Heart left ventricle (tissue), 13 donors: Measurements from ENCODE around the gene XXYLT1.

Experiments used
- POLR2A ChIP-seq, 2 donors: fragments of 450-650 bp; IDR thresholded peaks; one replicate each; pipeline ENCODE4 v1.6.1; 2017; ENCODE audit warnings: antibody characterized with exemption in 2 of 2, mild to moderate bottlenecking in 2 of 2, moderate library complexity in 2 of 2
- TF ChIP-seq, protein P1 (sequence below), 12 donors: fragments of 200-600 bp; sonication (generic) in 4 of 12; IDR thresholded peaks; one replicate each; pipeline versions ENCODE4 v1.5.0 to v1.8.0; 2018 to 2022; ENCODE audit warnings: antibody characterized with exemption in 12 of 12, mild to moderate bottlenecking in 5 of 12
- donor health status: ischemic (EF 13 %, LVEDD 7.1; RV severe dilation, severe dysfunction).
- donor health status: DM: no; HTN: yes; CAD: no.
- donor health status: DM: no; HTN: no; CAD: no.
- donor health status: ischemic (EF 25% LVEDD 6.9; RV normal size, moderate dysfunction).
- donor health status: ischemic (EF 25% LVEDD 5.7; RV mildly dilated, moderate dysfunction).
- donor health status: ischemic (EF 35%, LVEDD 5.7; RV mildly dilated, moderate dysfunction).
- donor health status: nonischemic (EF 11% LVEDD 7.7; RV severe dilation, severe dysfunction).
- donor health status: DM: yes; HTN: yes; CAD: no.
- donor health status: PGD.
- donor health status: ischemic (EF 29% LVEDD 5.4; RV normal size, mild dysfunction).
- donor health status: nonischemic (EF 23%, LVEDD 6.1; RV moderate dilation, normal function).

DNA sequence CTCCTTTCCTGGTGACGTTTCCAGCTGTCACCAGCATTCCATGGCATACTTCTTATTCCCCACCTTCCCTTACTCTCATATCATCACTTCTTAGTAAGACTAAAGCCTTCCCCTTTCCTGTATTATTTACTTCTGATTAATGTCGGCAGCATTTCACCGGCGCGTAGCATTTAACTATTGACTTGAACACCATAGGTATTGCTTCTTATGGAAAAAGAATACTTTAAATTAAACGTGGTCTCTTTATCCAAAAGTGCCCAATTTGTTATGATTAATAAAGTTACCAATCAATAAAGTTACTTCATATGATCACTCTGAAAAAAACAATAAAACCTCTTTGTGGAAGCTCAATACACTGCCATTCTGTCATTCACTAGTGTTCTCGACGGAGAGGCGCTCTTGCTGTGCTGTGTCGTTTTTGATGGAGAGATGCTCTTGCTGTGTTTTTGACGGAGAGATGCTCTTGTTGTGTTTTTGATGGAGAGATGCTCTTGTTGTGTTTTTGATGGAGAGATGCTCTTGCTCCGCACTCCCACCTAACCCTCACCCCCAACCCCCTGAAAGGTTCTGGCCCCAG lies 165.0 kb downstream of the XXYLT1 start:
- TF ChIP-seq, protein P1, sequence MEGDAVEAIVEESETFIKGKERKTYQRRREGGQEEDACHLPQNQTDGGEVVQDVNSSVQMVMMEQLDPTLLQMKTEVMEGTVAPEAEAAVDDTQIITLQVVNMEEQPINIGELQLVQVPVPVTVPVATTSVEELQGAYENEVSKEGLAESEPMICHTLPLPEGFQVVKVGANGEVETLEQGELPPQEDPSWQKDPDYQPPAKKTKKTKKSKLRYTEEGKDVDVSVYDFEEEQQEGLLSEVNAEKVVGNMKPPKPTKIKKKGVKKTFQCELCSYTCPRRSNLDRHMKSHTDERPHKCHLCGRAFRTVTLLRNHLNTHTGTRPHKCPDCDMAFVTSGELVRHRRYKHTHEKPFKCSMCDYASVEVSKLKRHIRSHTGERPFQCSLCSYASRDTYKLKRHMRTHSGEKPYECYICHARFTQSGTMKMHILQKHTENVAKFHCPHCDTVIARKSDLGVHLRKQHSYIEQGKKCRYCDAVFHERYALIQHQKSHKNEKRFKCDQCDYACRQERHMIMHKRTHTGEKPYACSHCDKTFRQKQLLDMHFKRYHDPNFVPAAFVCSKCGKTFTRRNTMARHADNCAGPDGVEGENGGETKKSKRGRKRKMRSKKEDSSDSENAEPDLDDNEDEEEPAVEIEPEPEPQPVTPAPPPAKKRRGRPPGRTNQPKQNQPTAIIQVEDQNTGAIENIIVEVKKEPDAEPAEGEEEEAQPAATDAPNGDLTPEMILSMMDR (IDR thresholded peaks at IDR 0.05) = no peak
- TF ChIP-seq POLR2A (IDR thresholded peaks at IDR 0.05) = no peak
